ENCODE measurements around the gene RTN4RL1.

GRCh38 chr17:1976000-1976682, 49.0 kb downstream of the RTN4RL1 start:
- TF ChIP-seq RAD21 (IDR thresholded peaks at IDR 0.05; ENCODE audit: low read length) (no peak), CTCF (conservative IDR thresholded peaks at IDR 0.05; ENCODE audit: low read depth, low read length) (no peak), RFX5 (IDR thresholded peaks at IDR 0.05; ENCODE audit: low read depth, low read length) (no peak), POLR2A (IDR thresholded peaks at IDR 0.05; ENCODE audit: low read depth, low read length) (no peak), MXI1 (IDR thresholded peaks at IDR 0.05; ENCODE audit: borderline replicate concordance, low read depth, low read length) (no peak), CEBPB (IDR thresholded peaks at IDR 0.05; ENCODE audit: low read depth, low read length) (no peak), USF2 (IDR thresholded peaks at IDR 0.05; ENCODE audit: low read depth, low read length) (no peak), RCOR1 (IDR thresholded peaks at IDR 0.05; ENCODE audit: insufficient replicate concordance, low read length) (no peak), CHD1 (IDR thresholded peaks at IDR 0.05; ENCODE audit: low read depth, low read length) (no peak), SMC3 (IDR thresholded peaks at IDR 0.05; ENCODE audit: low read depth, low read length) (no peak), BHLHE40 (IDR thresholded peaks at IDR 0.05; ENCODE audit: low read depth, low read length) (no peak), FOS (IDR thresholded peaks at IDR 0.05; ENCODE audit: low read depth, low read length) (no peak)
- TF ChIP-seq, protein P1, sequence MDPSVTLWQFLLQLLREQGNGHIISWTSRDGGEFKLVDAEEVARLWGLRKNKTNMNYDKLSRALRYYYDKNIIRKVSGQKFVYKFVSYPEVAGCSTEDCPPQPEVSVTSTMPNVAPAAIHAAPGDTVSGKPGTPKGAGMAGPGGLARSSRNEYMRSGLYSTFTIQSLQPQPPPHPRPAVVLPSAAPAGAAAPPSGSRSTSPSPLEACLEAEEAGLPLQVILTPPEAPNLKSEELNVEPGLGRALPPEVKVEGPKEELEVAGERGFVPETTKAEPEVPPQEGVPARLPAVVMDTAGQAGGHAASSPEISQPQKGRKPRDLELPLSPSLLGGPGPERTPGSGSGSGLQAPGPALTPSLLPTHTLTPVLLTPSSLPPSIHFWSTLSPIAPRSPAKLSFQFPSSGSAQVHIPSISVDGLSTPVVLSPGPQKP (IDR thresholded peaks at IDR 0.05; ENCODE audit: borderline replicate concordance, low read depth, low read length) = no peak
